HG03103 (cell line): Measurements from ENCODE around the gene NRSN2.
"Not testable (repeated sequence)": the region's sequence is repeated elsewhere in the genome, so short reads cannot be mapped to it uniquely, and the experiment has no call there.

Source experiments
- ATAC-seq: cut with Tn5 transposase; IDR thresholded peaks from one replicate; pipeline ENCODE4 v1.9.1; 2021; ENCODE audit warnings: low read depth; ENCODE audit not compliant: unreplicated experiment

The NRSN2 gene

GRCh38 chr20:348972-349841 lies 2.3 kb downstream of the NRSN2 start:
- ATAC-seq, result no peak

- no peak for ATAC-seq
Measured at GRCh38 chr20:353166-353565, 6.3 kb downstream of the NRSN2 start.

GRCh38 chr20:354298-354977 lies 7.5 kb downstream of the NRSN2 start:
- peak; percentile 89 for ATAC-seq

GRCh38 chr20:356154-356553 lies 9.2 kb downstream of the NRSN2 start:
- not testable (repeated sequence) for ATAC-seq

GRCh38 chr20:356745-357144 lies 9.8 kb downstream of the NRSN2 start:
- ATAC-seq, result no peak

- ATAC-seq, result no peak
Measured at GRCh38 chr20:358891-359555, 12.1 kb downstream of the NRSN2 start.

- no peak for ATAC-seq
Measured at GRCh38 chr20:361561-361960, 14.7 kb downstream of the NRSN2 start.

GRCh38 chr20:362271-363254 lies 15.7 kb downstream of the NRSN2 start:
- no peak for ATAC-seq

GRCh38 chr20:363319-364078 lies 16.6 kb downstream of the NRSN2 start:
- no peak for ATAC-seq

- no peak for ATAC-seq
Measured at GRCh38 chr20:364905-365794, 18.2 kb downstream of the NRSN2 start.

- ATAC-seq, result no peak
Measured at GRCh38 chr20:366041-366718, 19.3 kb downstream of the NRSN2 start.

GRCh38 chr20:366719-367485 lies 20.0 kb downstream of the NRSN2 start:
- no peak for ATAC-seq

- ATAC-seq, result no peak
Measured at GRCh38 chr20:367486-367887, 20.6 kb downstream of the NRSN2 start.

GRCh38 chr20:368915-369314 lies 22.0 kb downstream of the NRSN2 start:
- no peak for ATAC-seq

GRCh38 chr20:370151-370600 lies 23.3 kb downstream of the NRSN2 start:
- no peak for ATAC-seq

- no peak for ATAC-seq
Measured at GRCh38 chr20:370977-371754, 24.3 kb downstream of the NRSN2 start.
